ENCODE results near the gene NACC2. TPM values are rescaled to one million over a fixed set of nuclear protein-coding genes. Genes with fewer than 3 reads are reported as not detected.

NACC2 gene
- total RNA-seq, 1 experiment from 2014 or later: 28.3 TPM

DNA sequence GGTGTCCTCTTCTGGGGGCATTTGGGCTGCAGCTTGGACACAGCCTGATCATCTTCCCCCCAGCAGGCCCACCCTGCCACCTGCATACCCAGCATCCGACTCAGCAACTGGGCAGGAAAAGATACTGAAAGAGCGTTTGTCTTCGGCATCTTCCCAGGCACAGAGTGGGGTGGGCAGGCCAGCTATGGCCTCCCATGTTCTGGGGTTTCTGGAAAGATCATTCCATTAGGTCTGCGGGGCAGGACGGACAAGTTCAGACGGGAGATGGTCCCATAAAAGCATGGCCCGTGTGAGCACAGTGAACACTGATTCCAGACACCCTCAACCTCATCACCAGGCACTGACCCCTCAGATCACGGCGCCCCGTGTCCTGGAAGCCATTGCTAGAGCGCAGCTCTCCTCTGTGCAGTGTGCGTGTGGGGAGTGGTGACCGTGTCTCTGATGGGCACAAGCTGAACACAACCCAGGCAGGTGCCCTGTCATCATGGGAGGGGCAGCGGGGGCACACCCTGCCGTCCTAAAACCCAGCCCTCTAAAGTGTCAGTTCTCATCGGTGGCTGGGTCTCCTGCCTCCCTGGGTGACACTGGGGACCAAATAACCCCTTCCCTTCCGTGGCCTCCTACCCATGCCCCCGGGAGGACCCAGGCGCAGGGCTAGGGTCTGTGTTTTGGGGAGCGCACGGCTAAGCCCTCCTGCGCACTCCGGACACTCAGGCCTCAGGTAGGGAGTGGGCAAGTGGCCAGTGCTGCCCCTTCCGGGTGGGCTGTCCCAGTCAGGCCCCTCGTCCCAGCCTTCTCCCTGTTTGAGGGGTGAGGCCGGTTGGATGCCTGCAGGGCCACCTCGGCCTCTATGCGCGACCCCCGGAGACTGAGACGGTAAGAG lies 36.8 kb upstream of the NACC2 start:
- DNase-seq (ENCODE audit: low read depth): no peak

DNA sequence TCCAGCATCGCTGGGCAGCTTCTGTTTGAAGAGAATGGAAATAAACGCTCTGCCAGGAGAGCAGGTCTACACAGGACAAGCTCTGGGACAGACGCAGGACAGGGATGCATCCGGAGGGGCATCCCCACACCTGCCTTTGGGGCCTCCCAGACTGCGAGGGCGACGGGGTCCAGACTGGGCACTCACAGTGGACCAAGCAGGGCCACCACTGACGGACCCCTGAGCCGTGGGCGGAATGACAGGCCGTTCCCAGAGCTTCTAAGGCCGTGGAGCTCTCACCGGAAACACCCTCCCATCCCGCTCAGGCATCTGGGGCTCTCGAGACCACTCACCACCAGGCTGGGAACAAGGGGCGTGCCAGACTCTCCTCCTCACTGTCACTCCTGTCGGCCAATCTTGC lies 34.1 kb upstream of the NACC2 start:
- DNase-seq (ENCODE audit: low read depth): no peak

DNA sequence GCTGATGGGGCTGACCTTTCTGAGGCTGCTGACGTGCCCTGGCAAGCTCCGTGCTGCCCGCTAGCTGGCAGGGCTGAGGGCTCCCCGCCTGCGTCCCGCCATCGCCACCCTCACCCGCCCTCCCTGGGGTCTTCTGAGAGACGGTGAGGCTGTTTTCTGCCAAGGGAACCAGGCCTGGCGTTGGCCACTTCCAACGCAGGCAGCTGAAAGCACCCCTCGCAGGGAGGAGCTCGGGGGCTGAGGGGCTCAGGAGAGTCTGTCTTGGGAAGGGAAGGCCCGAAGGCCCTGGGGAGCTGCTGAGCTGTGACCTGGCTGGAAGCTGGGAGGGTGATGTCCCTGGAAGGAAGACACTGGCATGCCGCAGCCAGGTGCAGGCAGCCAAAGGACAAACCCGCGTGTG lies 33.3 kb upstream of the NACC2 start:
- DNase-seq (ENCODE audit: low read depth): no peak

DNA sequence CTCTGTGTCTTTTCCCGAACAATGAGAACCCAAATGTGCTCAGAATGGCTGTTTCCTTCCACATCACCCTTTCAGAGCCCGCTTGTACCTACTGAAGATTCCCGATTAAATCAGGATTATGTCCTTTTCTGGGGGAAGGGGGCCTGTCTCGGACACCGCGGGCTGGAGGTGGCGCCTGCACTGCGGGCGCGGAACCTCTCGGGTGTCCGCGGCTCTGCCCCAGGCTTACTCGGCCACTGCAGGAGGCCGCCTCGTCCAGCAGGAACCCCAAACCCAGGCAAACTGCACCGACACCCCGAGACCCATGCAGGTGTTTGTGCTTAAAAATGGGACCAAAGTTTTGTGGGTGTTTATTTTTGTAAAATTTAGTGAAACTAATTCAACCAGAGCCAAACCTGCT lies 32.2 kb upstream of the NACC2 start:
- DNase-seq (ENCODE audit: low read depth): no peak

GRCh38 chr9:136124976-136125692 lies 30.0 kb upstream of the NACC2 start:
- no peak for DNase-seq (ENCODE audit: low read depth)

DNA sequence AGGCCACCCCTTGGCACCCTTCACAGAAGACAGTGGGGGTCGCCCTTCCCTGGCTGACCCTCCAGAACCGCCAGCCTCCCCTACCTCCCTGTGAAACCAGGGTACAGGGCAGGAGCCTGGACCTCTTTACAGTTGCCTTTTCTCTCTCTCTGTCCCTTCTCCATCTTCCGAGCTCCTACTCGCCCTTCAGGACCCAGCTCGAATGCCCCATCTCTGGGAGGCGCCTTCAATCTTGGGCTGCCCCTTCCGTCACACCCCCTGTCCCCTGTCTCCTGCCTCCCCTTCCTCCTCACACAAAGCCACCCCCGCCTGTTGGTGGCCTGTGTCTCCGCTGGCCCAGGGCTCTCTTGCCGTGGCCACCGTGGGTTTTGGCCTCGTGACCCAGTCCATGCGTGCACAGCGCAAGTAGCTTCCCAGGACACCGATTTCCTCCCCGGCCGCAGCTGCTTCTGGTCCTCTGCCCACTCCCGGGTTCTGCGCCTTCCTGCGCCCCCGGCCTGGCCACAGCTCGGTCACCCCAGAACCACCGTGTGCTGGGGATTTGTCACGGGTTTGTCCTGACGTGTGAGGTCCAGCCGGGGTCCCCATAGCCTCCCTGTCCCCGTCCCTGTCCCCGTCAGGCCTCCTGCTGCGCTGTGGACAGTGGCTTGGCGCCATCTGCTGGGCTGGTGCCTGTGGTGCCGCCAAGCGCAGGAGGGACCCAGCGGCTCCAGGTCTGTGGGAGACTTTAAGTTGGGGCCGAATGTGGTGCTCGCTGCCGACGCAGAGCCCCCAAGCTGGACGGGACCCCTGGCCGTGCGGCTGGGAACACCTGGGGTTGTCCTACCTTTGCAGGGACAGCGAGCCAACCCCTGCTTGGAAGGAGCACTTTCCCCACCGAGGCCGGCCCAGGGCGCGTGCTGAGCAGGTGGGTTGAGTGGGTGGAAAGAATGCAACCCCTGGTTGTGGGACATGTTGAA lies 27.6 kb upstream of the NACC2 start:
- no peak for DNase-seq (ENCODE audit: low read depth)

- DNase-seq (ENCODE audit: low read depth): no peak
These were observed 26.7 kb upstream of the NACC2 start for GRCh38 chr9:136121801-136122200.

- DNase-seq (ENCODE audit: low read depth): no peak
These were observed 25.4 kb upstream of the NACC2 start for GRCh38 chr9:136120438-136120844.

DNA sequence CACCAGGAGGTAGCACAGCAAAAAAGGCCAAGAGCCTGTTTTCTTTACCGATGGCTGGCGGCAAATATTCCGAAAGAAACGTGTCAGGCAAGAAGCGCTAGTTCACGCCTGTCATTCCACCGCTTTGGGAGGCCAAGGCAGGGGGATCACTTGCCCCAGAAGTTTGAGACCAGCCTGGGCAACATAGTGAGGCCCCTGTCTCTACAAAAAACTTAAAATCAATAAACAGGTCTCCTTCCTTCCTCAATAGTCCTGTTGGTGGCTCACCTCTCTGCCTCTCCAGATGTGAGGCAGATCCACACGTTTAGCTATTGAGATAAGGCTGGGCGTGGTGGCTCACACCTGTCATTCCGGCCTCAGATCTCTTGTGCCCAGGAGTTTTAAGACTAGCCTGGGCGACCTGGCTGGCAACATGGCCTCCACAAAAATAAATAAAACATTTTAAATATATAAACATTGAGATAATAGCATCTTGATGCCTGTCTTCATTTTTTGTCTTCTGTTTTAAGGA lies 24.8 kb upstream of the NACC2 start:
- no peak for DNase-seq (ENCODE audit: low read depth)

DNA sequence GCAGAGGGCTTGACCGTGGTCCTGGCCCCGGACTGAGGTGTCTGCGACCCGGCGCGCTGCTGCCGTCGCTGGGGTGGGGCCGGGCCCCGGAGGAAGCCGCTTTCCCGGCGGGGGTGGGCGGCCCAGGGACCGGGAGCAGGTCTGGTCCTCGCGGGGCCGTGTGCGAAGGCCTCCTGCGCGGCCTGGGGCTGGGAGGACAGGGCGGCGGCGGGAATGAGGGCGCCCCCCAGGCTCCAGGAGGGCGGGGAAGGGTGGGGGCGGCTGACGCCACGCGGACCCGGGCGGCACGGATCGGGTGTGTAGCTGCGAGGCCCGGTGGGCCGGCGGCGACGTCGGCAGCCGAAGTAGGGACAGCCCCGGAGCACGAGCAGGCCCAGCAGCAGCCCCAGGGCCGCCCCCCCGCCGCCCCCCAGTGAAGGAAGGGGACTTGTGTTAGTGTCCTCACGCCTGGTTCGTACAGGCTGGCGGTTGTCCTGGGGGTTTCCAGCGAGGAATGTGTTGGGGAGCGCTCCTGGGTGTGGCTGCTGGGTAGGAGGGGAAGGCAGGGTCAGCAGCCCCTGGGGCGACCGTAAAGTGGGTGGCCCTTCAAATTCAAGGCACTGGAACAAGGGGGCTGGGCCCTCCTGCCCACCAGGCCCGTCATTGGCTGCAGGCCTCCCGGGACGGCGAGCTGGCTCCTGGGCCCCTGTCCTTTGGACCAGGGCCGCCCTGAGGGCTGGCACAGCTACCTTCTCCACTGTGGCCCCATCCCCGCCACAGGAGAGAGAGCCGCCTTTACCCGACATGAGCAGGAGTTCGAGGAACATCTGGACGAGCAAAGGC lies 24.2 kb upstream of the NACC2 start:
- peak; percentile 45 for DNase-seq (ENCODE audit: low read depth)

- DNase-seq (ENCODE audit: low read depth): peak; percentile 95
These were observed 23.4 kb upstream of the NACC2 start, which contains the start of gene TMEM250 for GRCh38 chr9:136118320-136119060. TSS of gene TMEM250 (minus strand) at chr9:136118875. CDS start at chr9:136116900, 1,975 bp downstream.

- no peak for DNase-seq (ENCODE audit: low read depth)
These were observed 22.8 kb upstream of the NACC2 start for GRCh38 chr9:136117916-136118319.

GRCh38 chr9:136117291-136117915 lies 22.3 kb upstream of the NACC2 start:
- no peak for DNase-seq (ENCODE audit: low read depth)

DNA sequence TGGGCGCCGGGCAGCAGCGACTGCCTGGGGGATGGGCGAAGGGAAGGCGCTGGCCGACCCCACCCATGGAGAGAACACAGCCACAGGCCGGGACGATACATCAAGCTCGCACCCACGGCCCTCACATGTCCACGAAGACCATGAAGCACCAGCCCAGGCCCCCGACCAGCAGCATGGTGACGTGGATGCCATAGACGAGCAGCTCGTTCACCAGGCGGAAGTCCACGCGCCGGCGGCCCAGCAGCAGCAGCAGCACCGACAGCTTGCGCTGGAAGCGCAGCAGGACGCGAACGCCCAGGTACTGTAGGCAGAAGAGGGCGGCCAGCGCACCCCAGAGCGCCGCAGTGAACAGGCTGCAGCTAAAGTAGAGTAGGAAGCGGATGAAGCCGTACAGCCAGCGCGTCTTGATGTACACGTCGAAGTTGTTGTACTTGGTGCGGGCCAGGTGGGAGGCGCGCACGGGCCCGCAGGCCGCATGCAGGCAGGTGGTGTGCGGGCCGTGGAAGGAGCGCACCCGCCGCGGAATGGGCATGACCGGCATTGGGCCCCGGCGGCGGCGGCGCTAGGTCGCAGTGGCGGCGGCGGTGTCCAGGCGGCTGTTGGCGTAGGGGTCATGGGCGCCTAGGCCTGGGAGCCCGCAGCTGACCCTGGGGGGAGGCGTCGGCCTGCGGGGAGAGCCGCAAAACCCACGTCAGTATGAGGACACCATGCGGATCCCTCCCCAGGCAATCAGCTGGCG lies 21.4 kb upstream of the NACC2 start:
- no peak for DNase-seq (ENCODE audit: low read depth)

DNA sequence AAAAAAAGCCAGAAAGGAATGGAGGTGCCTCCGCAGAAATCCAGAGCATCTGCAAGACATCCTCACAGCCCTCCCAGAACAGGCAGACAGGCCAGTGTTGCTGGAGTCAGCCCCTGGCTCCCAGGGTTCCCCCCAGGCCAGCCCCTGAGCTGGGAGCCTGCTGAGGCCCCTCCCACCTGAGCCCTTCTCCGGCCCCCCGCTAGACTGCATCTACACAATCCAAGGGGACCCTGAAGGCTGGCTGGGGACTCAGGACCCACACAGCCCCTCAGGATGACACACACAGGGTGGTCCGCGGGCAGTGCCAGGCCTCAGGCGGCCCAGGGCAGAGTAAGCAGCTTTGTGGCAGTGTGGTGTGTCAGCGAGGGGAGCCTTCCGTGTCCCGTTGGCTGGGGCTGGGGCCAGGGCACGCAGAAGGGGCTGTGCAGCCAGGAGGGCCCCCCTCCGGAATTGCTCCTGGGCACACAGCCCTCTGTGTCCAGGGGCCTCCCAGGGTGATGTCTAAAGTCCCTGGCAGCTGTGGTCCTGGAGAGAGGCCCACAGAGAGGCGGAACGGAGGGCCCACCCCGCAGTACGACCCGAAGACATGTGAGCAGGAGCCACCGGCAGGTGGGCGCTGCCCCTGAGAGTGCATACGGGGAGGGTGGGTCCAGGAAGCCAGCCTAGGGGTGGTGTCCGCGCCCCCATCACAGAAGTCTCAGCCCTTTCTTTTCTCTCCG lies 20.7 kb upstream of the NACC2 start:
- DNase-seq (ENCODE audit: low read depth): no peak

DNA sequence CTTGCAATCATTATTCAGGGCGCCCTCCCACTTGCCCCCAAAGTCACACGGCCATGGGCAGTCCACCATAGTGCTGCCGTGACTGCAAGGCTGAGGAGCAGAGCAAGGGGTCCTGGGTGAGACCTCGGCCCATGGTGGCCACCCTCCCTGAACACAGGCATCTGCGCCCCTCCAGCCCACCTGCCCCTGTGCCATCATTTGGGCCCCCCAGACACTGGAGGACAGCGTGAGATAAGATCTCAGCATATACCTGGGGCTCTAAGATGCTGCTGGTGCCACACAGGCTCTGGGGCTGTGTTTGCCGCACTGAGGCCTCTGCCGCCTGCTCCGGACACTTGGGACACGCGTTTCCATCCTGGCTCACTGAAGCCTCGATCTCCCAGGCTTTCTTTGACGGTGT lies 20.1 kb upstream of the NACC2 start:
- DNase-seq (ENCODE audit: low read depth): no peak

DNA sequence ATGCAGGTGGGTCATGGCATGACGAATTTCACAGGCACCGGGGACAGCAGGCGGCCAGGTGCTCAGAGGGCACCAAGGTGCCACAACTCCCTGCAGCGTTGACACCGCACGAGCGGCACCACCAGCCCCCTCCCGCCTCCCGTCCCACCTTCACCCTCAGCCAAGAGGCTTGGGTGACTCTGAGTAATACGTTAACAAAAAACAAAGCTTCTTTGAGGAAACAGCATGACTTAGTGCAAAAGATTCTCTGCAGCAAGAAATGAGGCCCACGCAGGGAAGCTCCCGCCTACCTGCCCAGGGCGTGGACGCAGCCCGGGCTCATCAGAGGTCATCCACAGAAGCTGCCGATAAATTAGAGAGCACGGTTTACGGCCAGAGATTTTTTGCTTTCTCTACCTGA lies 19.5 kb upstream of the NACC2 start:
- no peak for DNase-seq (ENCODE audit: low read depth)

DNA sequence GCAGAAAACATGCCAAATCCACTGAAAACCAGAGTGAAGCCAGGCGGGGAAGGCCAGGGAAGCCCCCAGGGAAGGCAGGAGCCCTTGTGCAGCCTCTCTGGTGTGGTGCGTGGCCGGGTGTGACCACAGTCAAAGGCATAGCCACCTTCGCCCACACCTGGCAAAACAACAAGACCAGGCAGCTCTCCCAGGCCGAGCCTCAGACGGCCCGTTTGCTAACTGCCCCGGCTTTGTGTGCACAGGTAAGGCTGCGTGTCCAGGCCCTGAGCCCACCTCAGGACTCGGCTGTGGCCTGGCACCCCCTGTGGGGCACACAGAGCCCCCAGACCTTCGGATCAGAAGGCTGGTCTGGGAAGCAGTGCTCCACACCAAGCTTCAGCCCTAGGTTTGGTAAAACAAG lies 17.5 kb upstream of the NACC2 start:
- no peak for DNase-seq (ENCODE audit: low read depth)
